HCT116 (cell line): ENCODE measurements around the gene ENTPD5. TPM values are rescaled to one million over a fixed set of nuclear protein-coding genes. Genes with fewer than 3 reads are reported as not detected.

Experiments used
- ATAC-seq: fragments of 200-7000 bp; cut with Tn5 transposase; 2 replicates; pipeline ENCODE4 v1.9.1; 2020; ENCODE audit warnings: mild to moderate bottlenecking, moderate library complexity
- BruUV-seq: library from RNA; stranded (reverse); fragments of 400-500 nt; replicated peaks from 2 replicates; lab custom pipeline; 2021; lab: Mats Ljungman, UMichigan
- CTCF ChIA-PET: fragments of 300-600 bp; sonication (Branson Sonifier 250); formaldehyde crosslinking; loops from one replicate; lab custom pipeline; 2021; ENCODE audit warnings: antibody characterized with exemption; lab: Charles Lee
- POLR2A ChIA-PET: fragments of 300-600, 350-600 bp; sonication (Branson Sonifier 250); formaldehyde crosslinking; loops from one replicate; lab custom pipeline; 2021; ENCODE audit warnings: antibody characterized with exemption; lab: Charles Lee
- RAD21 ChIA-PET, 2 experiments: fragments of 300-600 bp; sonication (Branson Sonifier 250); formaldehyde crosslinking; loops; one replicate each; lab custom pipeline; 2023; ENCODE audit warnings: low total read pairs in 2 of 2; ENCODE audit not compliant: uncharacterized antibody in 2 of 2, unreplicated experiment in 2 of 2, low non-redundant PET in 1 of 2; lab: Charles Lee
- DNase-seq: peaks from one replicate; pipeline ENCODE4 v3.0.0-alpha.2; 2010; ENCODE audit warnings: low read depth, low spot score
- H2AFZ ChIP-seq: fragments of 200-600 bp; shearing (Covaris generic), sonication (generic); 2 replicates; pipeline ENCODE4 v1.6.1; 2017; ENCODE audit warnings: low read depth, mixed run types, mixed read lengths, antibody characterized with exemption, low read length; ENCODE audit not compliant: poor library complexity, severe bottlenecking
- H3K27ac ChIP-seq: 2 replicates; pipeline ENCODE4 v1.5.1; 2012; ENCODE audit warnings: low read depth, low read length
- H3K27me3 ChIP-seq: fragments of 200-600 bp; sonication (generic); 2 replicates; pipeline ENCODE4 v1.6.1; 2016; ENCODE audit warnings: mixed run types, low read length, mixed read lengths; ENCODE audit not compliant: insufficient read depth
- H3K36me3 ChIP-seq, 2 experiments: fragments of 200-500 bp in 1 of 2; fragments of 200-600 bp in 1 of 2; sonication (Bioruptor generic) in 1 of 2; sonication (generic) in 1 of 2; 2 replicates each; pipeline versions ENCODE4 v1.5.1 to v1.6.1; 2014 to 2016; ENCODE audit warnings: low read length in 2 of 2, inconsistent platforms in 1 of 2, mixed read lengths in 1 of 2, mixed run types in 1 of 2; ENCODE audit not compliant: insufficient read depth in 2 of 2, control insufficient read depth in 1 of 2
- H3K4me1 ChIP-seq, 2 experiments: fragments of 200-600 bp in 1 of 2; sonication (generic) in 1 of 2; 2 replicates each; pipeline versions ENCODE4 v1.5.1 to v1.6.1; 2012 to 2017; ENCODE audit warnings: low read length in 2 of 2, inconsistent platforms in 1 of 2, mild to moderate bottlenecking in 1 of 2, mixed read lengths in 1 of 2, mixed run types in 1 of 2, moderate library complexity in 1 of 2; ENCODE audit not compliant: insufficient read depth in 2 of 2, control insufficient read depth in 1 of 2
- H3K4me2 ChIP-seq: fragments of 200-600 bp; sonication (generic); 2 replicates; pipeline ENCODE4 v1.6.1; 2017; ENCODE audit warnings: mixed run types, low read length, mixed read lengths
- H3K4me3 ChIP-seq, 2 experiments: fragments of 200-600 bp in 1 of 2; sonication (generic) in 1 of 2; replicated peaks in 1 of 2; 2 replicates each; pipeline ENCODE4 v1.5.1; 2011 to 2016; ENCODE audit warnings: low read length in 2 of 2, control low read depth in 1 of 2, low read depth in 1 of 2, mild to moderate bottlenecking in 1 of 2, mixed read lengths in 1 of 2, mixed run types in 1 of 2
- H3K79me2 ChIP-seq: fragments of 200-600 bp; sonication (generic); 2 replicates; pipeline ENCODE4 v1.6.1; 2017; ENCODE audit warnings: mild to moderate bottlenecking, mixed run types, low read length, moderate library complexity, mixed read lengths; ENCODE audit not compliant: insufficient read depth
- H3K9ac ChIP-seq: fragments of 200-600 bp; sonication (generic); 2 replicates; pipeline ENCODE4 v1.6.1; 2016; ENCODE audit warnings: low read length, mixed read lengths
- H3K9me2 ChIP-seq: fragments of 200-600 bp; sonication (generic), shearing (Covaris generic); 2 replicates; pipeline ENCODE4 v1.6.1; 2017; ENCODE audit warnings: mixed run types, mild to moderate bottlenecking, moderate library complexity; ENCODE audit not compliant: insufficient read depth
- H3K9me3 ChIP-seq, 2 experiments: fragments of 200-500 bp in 1 of 2; fragments of 200-600 bp in 1 of 2; sonication (Bioruptor generic) in 1 of 2; sonication (generic) in 1 of 2; 2 replicates each; pipeline ENCODE4 v1.6.1; 2014 to 2017; ENCODE audit warnings: low read length in 2 of 2, mixed read lengths in 2 of 2, inconsistent platforms in 1 of 2, low read depth in 1 of 2, mild to moderate bottlenecking in 1 of 2, mixed run types in 1 of 2, moderate library complexity in 1 of 2; ENCODE audit not compliant: control insufficient read depth in 1 of 2, insufficient read depth in 1 of 2
- H4K20me1 ChIP-seq: fragments of 200-600 bp; sonication (generic), shearing (Covaris generic); 2 replicates; pipeline ENCODE4 v1.6.1; 2017; ENCODE audit warnings: mixed run types, mild to moderate bottlenecking, moderate library complexity; ENCODE audit not compliant: insufficient read depth
- CEBPB ChIP-seq: IDR thresholded peaks from 2 replicates; pipeline ENCODE4 v1.6.1; 2012; ENCODE audit warnings: low read depth
- EGR1 ChIP-seq: IDR thresholded peaks from 2 replicates; pipeline ENCODE4 v1.6.1; 2012; ENCODE audit warnings: low read depth
- EZH2 ChIP-seq: fragments of 200-600 bp; sonication (generic); IDR thresholded peaks from 2 replicates; pipeline ENCODE4 v1.6.1; 2017; ENCODE audit warnings: antibody characterized with exemption, mixed run types
- EZH2phosphoT487 ChIP-seq: fragments of 200-600 bp; IDR thresholded peaks from 2 replicates; pipeline ENCODE4 v1.6.1; 2018; ENCODE audit warnings: antibody characterized with exemption, borderline replicate concordance
- FOSL1 ChIP-seq: IDR thresholded peaks from 2 replicates; pipeline ENCODE4 v1.6.1; 2012; ENCODE audit warnings: low read depth
- JUND ChIP-seq: IDR thresholded peaks from 2 replicates; pipeline ENCODE4 v1.6.1; 2012
- POLR2A ChIP-seq: IDR thresholded peaks from 2 replicates; pipeline ENCODE4 v1.7.0; 2011; ENCODE audit warnings: borderline replicate concordance; ENCODE audit not compliant: insufficient read depth, insufficient read length; ENCODE audit errors: extremely low read depth
- POLR2AphosphoS5 ChIP-seq: IDR thresholded peaks from 2 replicates; pipeline ENCODE4 v1.6.1; 2011; ENCODE audit warnings: mild to moderate bottlenecking, low read depth, low read length, moderate library complexity
- SIN3A ChIP-seq: IDR thresholded peaks from 2 replicates; pipeline ENCODE4 v1.6.1; 2012; ENCODE audit warnings: low read depth
- SRF ChIP-seq: IDR thresholded peaks from 2 replicates; pipeline ENCODE4 v1.6.1; 2012; ENCODE audit warnings: low read depth
- YY1 ChIP-seq: IDR thresholded peaks from 2 replicates; pipeline ENCODE4 v1.6.1; 2011; ENCODE audit warnings: low read length, low read depth, moderate library complexity, mild to moderate bottlenecking; ENCODE audit not compliant: insufficient replicate concordance; ENCODE audit errors: extremely low read depth
- ZFX ChIP-seq: fragments of 450-650 bp; IDR thresholded peaks from 2 replicates; pipeline ENCODE4 v1.6.1; 2017
- ZNF274 ChIP-seq: fragments of 200-500 bp; sonication (Bioruptor generic); IDR thresholded peaks from 2 replicates; pipeline ENCODE4 v1.6.1; 2014; ENCODE audit warnings: mild to moderate bottlenecking, low read depth, low read length, inconsistent platforms
- intact Hi-C: fragments of 100-400 bp; cut with micrococcal nuclease; formaldehyde crosslinking; loops from 2 replicates; pipeline ENCODE4 v1.10.0; 2022
- total RNA-seq: library from RNA; stranded (reverse); gene quantifications from one replicate; pipeline ENCODE4 v1.2.1, GENCODE V29; 2021; ENCODE audit not compliant: unreplicated experiment
- TF ChIP-seq, protein P1 (sequence below): IDR thresholded peaks from 2 replicates; pipeline ENCODE4 v1.6.1; 2011; ENCODE audit warnings: mild to moderate bottlenecking, low read length, moderate library complexity; ENCODE audit not compliant: insufficient replicate concordance; ENCODE audit errors: extremely low read depth
- TF ChIP-seq, protein P2 (sequence below), 3 experiments: fragments of 200-600 bp in 1 of 3; sonication (generic) in 1 of 3; IDR thresholded peaks in 2 of 3; conservative IDR thresholded peaks in 1 of 3; 2 replicates each; pipeline ENCODE4 v1.5.1; 2012 to 2017; ENCODE audit warnings: low read depth in 2 of 3, low read length in 2 of 3, antibody characterized with exemption in 1 of 3, borderline replicate concordance in 1 of 3, control low read depth in 1 of 3, mild to moderate bottlenecking in 1 of 3, mixed read lengths in 1 of 3, mixed run types in 1 of 3, moderate library complexity in 1 of 3; ENCODE audit not compliant: insufficient read depth in 1 of 3
- TF ChIP-seq, protein P3 (sequence below): IDR thresholded peaks from 2 replicates; pipeline ENCODE4 v1.6.1; 2012
- TF ChIP-seq, protein P4 (sequence below): IDR thresholded peaks from 2 replicates; pipeline ENCODE4 v1.6.1; 2012

Gene ENTPD5
- total RNA-seq, 1 experiment from 2014 or later: 14.4 TPM

DNA sequence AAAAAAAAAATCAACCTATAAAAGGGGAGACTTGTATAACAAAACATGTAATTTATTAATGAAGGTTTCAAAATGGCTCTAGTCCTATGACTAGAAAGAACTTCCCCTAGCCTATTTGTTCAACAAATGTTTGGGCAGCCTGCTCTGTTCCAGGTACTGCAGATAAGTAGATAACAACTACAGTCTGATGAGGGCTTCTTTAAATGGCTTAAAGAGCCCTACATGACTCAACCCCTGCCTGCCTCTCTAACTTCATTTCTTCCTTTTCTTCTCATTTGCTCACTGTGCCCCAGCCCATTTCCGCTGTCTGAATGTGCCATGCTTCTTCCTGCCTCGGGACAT lies 43.7 kb upstream of the ENTPD5 start:
- CTCF ChIA-PET: no interaction called here
- TF ChIP-seq SIN3A: no peak
- no peak for TF ChIP-seq EZH2
- no peak for TF ChIP-seq CEBPB
- no peak for TF ChIP-seq EZH2phosphoT487
- TF ChIP-seq ZNF274: no peak
- TF ChIP-seq POLR2A: no peak
- no peak for TF ChIP-seq SRF
- TF ChIP-seq, all 23 proteins: peak for 0
- Histone ChIP-seq H3K9me3 (no peaks in the 10 kb centered on the region), H3K4me1 (peaks cover 11 to 17% of the 10 kb centered on the region in 2 experiments; a peak in 3 of 4 replicates), H3K9me2 (no peaks in the 10 kb centered on the region), H3K4me2 (peak overlapping the region; percentile 41; the same call in 1 of the 2 replicates), H3K27me3 (no peaks in the 10 kb centered on the region), H3K4me3 (no peak overlapping the region), H3K36me3 (no peaks in the 10 kb centered on the region; a peak in 1 of 4 replicates), H3K9ac (no peak overlapping the region), H4K20me1 (no peaks in the 10 kb centered on the region), H3K27ac (no peak overlapping the region), H2AFZ (no peak overlapping the region), H3K79me2 (no peaks in the 10 kb centered on the region)
- ChIA-PET POLR2A (no interaction called here), RAD21 (no interaction called here)
- no TSS peak for BruUV-seq
- ATAC-seq: no peak
- intact Hi-C loops: no loop called here
- DNase-seq: no peak

DNA sequence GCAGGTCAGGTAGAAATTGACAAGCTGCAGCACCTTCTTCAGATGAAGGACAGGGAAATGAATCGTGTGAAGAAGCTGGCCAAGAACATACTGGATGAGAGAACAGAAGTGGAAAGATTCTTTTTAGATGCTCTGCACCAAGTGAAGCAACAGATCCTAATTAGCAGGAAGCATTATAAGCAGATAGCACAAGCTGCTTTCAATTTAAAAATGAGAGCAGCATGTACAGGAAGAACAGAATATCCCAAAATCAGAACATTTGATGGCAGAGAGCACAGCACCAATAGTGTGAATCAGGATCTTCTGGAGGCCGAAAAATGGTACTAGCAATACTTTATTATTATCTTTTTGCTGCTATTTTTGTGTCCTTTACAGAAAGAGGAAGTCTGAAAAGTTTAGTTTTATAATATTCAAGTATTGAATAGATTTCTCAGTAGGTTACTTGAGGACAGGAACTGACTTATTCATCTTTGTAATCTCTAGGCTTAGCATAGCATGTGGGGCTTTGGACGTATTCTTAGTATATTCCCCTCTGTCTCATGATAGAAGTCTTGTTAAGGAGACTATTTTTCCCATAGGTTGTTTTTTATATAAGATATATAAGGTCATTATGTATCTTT lies 30.9 kb upstream of the ENTPD5 start:
- Histone ChIP-seq H3K27me3 (no peaks in the 10 kb centered on the region), H3K9ac (no peak overlapping the region), H3K4me2 (no peak overlapping the region), H2AFZ (no peak overlapping the region), H3K4me1 (peaks cover 0 to 6% of the 10 kb centered on the region in 2 experiments; a peak in 2 of 4 replicates), H3K36me3 (no peaks in the 10 kb centered on the region), H3K9me2 (no peaks in the 10 kb centered on the region), H3K9me3 (no peaks in the 10 kb centered on the region), H3K27ac (no peak overlapping the region), H3K79me2 (no peaks in the 10 kb centered on the region), H4K20me1 (no peaks in the 10 kb centered on the region), H3K4me3 (no peak overlapping the region)
- intact Hi-C loops: no loop called here
- TF ChIP-seq, protein P1, sequence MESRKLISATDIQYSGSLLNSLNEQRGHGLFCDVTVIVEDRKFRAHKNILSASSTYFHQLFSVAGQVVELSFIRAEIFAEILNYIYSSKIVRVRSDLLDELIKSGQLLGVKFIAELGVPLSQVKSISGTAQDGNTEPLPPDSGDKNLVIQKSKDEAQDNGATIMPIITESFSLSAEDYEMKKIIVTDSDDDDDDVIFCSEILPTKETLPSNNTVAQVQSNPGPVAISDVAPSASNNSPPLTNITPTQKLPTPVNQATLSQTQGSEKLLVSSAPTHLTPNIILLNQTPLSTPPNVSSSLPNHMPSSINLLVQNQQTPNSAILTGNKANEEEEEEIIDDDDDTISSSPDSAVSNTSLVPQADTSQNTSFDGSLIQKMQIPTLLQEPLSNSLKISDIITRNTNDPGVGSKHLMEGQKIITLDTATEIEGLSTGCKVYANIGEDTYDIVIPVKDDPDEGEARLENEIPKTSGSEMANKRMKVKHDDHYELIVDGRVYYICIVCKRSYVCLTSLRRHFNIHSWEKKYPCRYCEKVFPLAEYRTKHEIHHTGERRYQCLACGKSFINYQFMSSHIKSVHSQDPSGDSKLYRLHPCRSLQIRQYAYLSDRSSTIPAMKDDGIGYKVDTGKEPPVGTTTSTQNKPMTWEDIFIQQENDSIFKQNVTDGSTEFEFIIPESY: no peak
- no peak for TF ChIP-seq EZH2phosphoT487
- TF ChIP-seq, protein P2, sequence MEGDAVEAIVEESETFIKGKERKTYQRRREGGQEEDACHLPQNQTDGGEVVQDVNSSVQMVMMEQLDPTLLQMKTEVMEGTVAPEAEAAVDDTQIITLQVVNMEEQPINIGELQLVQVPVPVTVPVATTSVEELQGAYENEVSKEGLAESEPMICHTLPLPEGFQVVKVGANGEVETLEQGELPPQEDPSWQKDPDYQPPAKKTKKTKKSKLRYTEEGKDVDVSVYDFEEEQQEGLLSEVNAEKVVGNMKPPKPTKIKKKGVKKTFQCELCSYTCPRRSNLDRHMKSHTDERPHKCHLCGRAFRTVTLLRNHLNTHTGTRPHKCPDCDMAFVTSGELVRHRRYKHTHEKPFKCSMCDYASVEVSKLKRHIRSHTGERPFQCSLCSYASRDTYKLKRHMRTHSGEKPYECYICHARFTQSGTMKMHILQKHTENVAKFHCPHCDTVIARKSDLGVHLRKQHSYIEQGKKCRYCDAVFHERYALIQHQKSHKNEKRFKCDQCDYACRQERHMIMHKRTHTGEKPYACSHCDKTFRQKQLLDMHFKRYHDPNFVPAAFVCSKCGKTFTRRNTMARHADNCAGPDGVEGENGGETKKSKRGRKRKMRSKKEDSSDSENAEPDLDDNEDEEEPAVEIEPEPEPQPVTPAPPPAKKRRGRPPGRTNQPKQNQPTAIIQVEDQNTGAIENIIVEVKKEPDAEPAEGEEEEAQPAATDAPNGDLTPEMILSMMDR (IDR thresholded peaks at IDR 0.05 in 2 of 3, conservative IDR thresholded peaks at IDR 0.05 in 1 of 3; ENCODE audit: borderline replicate concordance in 1 of 3, insufficient read depth in 1 of 3, low read depth in 2 of 3, low read length in 2 of 3): no peak
- no peak for TF ChIP-seq ZFX
- TF ChIP-seq FOSL1: no peak
- no peak for TF ChIP-seq EZH2
- TF ChIP-seq POLR2AphosphoS5: no peak
- TF ChIP-seq, protein P3, sequence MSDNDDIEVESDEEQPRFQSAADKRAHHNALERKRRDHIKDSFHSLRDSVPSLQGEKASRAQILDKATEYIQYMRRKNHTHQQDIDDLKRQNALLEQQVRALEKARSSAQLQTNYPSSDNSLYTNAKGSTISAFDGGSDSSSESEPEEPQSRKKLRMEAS: no peak
- no peak for TF ChIP-seq CEBPB
- TF ChIP-seq EGR1: no peak
- TF ChIP-seq SIN3A: no peak
- TF ChIP-seq, protein P4, sequence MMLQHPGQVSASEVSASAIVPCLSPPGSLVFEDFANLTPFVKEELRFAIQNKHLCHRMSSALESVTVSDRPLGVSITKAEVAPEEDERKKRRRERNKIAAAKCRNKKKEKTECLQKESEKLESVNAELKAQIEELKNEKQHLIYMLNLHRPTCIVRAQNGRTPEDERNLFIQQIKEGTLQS: no peak
- TF ChIP-seq JUND: no peak
- TF ChIP-seq YY1: no peak
- no TSS peak for BruUV-seq
- DNase-seq: no peak
- ChIA-PET RAD21 (no interaction called here), CTCF (no interaction called here), POLR2A (no interaction called here)
- no peak for ATAC-seq
